Esophagus muscularis mucosa (tissue), 4 donors: ENCODE results near the gene CLEC18B. TPM values are rescaled to one million over a fixed set of nuclear protein-coding genes. Genes with fewer than 3 reads are reported as not detected.
"Not testable (repeated sequence)": the region's sequence is repeated elsewhere in the genome, so short reads cannot be mapped to it uniquely, and the experiment has no call there.

ENCODE experiments used
- DNase-seq: peaks from one replicate; pipeline ENCODE4 v3.0.0-alpha.2; 2017; ENCODE audit errors: extremely low spot score
- H3K27ac ChIP-seq, 4 donors: fragments of 200-600 bp; sonication (generic); replicated peaks in 1 of 4; 1 replicate in 3 of 4; 2 replicates in 1 of 4; pipeline ENCODE4 v1.5.1; 2016 to 2019; ENCODE audit warnings: mild to moderate bottlenecking in 1 of 4
- H3K27me3 ChIP-seq, 4 donors: fragments of 200-600 bp; sonication (generic); one replicate each; pipeline versions ENCODE4 v1.5.1 to v1.6.0; 2016 to 2019
- H3K36me3 ChIP-seq, 4 donors: fragments of 200-600 bp; sonication (generic); one replicate each; pipeline ENCODE4 v1.5.1; 2016 to 2019
- H3K4me1 ChIP-seq, 4 donors: fragments of 200-600 bp; sonication (generic); one replicate each; pipeline ENCODE4 v1.5.1; 2016 to 2019
- H3K4me3 ChIP-seq, 4 donors: fragments of 200-600 bp; sonication (generic); 1 replicate in 2 of 4; 2 replicates in 2 of 4; pipeline ENCODE4 v1.5.1; 2016 to 2019; ENCODE audit warnings: mild to moderate bottlenecking in 4 of 4, moderate library complexity in 1 of 4
- H3K9me3 ChIP-seq, 4 donors: fragments of 200-600 bp; sonication (generic); 1 replicate in 3 of 4; 2 replicates in 1 of 4; pipeline ENCODE4 v1.5.1; 2016 to 2019
- EP300 ChIP-seq: sonication (generic); formaldehyde crosslinking; IDR thresholded peaks from one replicate; pipeline ENCODE4 v1.6.1; 2017; ENCODE audit warnings: antibody characterized with exemption
- POLR2A ChIP-seq: fragments of 450-650 bp; IDR thresholded peaks from one replicate; pipeline ENCODE4 v1.6.1; 2017; ENCODE audit warnings: antibody characterized with exemption, moderate library complexity, mild to moderate bottlenecking, low read depth
- POLR2AphosphoS5 ChIP-seq, 2 donors: sonication (generic); formaldehyde crosslinking; IDR thresholded peaks; one replicate each; pipeline ENCODE4 v1.6.1; 2017; ENCODE audit warnings: antibody characterized with exemption in 2 of 2
- WGBS: methylation state at CpG from one replicate; pipeline ENCODE4 v1.1.5; 2018; 5-methylcytosine and 5-hydroxymethylcytosine counted together
- intact Hi-C: fragments of 100-400 bp; cut with DNase I; formaldehyde crosslinking; loops from one replicate; pipeline ENCODE4 v1.15.1; 2023
- total RNA-seq, 4 donors: library from RNA; depleted of rRNA; stranded (reverse); fragments of >200 nt; gene quantifications; one replicate each; pipeline versions ENCODE4 v1.1.0 to v1.2.1, GENCODE V29; 2016
- TF ChIP-seq, protein P1 (sequence below), 3 experiments: fragments of 200-600 bp in 2 of 3; fragments of 450-650 bp in 1 of 3; sonication (generic) in 2 of 3; IDR thresholded peaks; one replicate each; pipeline ENCODE4 v1.5.1; 2017 to 2019; ENCODE audit warnings: antibody characterized with exemption in 3 of 3, mild to moderate bottlenecking in 2 of 3, moderate library complexity in 1 of 3

CLEC18B gene
- total RNA-seq, 4 donors from 2014 or later: 1.2 TPM; not detected in 3

DNA sequence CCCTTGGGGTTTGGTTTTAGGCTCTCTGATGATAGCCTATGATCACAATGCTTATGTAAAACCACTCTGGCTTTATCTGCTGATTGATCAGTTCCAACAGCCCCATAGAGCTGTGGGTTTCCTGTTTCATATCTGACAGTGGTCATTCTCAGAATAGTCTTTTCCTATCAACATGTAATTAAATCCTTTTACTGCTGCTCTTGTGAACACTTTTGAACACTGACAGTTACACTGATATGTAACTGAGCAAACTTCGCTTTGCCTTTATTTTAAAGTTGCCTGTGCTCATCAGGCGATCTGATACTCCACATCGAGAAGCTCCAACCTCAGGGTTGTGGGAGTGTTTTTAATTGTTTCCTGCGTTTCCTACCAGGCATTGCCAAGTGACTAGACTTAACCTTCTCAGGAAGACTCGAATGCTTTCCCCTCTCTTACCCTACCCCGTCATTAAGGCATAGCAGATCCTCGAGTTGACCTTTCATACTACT, 17.3 kb upstream of the CLEC18B start:
- H3K27ac ChIP-seq: no peak overlapping the region
- H3K9me3 ChIP-seq: no peaks in the 10 kb centered on the region
- DNase-seq: no peak
- WGBS: 75% methylated on average over 7 of the region's 7 CpGs
- no peak overlapping the region for H3K4me3 ChIP-seq
- TF ChIP-seq POLR2AphosphoS5 (IDR thresholded peaks at IDR 0.05) (no peak), POLR2A (no peak), EP300 (no peak)
- TF ChIP-seq, protein P1, sequence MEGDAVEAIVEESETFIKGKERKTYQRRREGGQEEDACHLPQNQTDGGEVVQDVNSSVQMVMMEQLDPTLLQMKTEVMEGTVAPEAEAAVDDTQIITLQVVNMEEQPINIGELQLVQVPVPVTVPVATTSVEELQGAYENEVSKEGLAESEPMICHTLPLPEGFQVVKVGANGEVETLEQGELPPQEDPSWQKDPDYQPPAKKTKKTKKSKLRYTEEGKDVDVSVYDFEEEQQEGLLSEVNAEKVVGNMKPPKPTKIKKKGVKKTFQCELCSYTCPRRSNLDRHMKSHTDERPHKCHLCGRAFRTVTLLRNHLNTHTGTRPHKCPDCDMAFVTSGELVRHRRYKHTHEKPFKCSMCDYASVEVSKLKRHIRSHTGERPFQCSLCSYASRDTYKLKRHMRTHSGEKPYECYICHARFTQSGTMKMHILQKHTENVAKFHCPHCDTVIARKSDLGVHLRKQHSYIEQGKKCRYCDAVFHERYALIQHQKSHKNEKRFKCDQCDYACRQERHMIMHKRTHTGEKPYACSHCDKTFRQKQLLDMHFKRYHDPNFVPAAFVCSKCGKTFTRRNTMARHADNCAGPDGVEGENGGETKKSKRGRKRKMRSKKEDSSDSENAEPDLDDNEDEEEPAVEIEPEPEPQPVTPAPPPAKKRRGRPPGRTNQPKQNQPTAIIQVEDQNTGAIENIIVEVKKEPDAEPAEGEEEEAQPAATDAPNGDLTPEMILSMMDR (IDR thresholded peaks at IDR 0.05): no peak
- H3K36me3 ChIP-seq: peaks cover 0 to 11% (median 0%) of the 10 kb centered on the region in 4 donors
- intact Hi-C loops: no loop called here
- no peaks in the 10 kb centered on the region for H3K4me1 ChIP-seq
- no peaks in the 10 kb centered on the region for H3K27me3 ChIP-seq

GRCh38 chr16:74431516-74431915, 10.2 kb upstream of the CLEC18B start:
- intact Hi-C loops: loop anchor here (5.0 kb wide), 1 partner anchor 119 kb away; no protein-coding TSS in a partner anchor
- Histone ChIP-seq H3K4me1 (no peaks in the 10 kb centered on the region), H3K27ac (no peak overlapping the region), H3K4me3 (no peak overlapping the region), H3K36me3 (no peaks in the 10 kb centered on the region), H3K27me3 (no peaks in the 10 kb centered on the region), H3K9me3 (no peaks in the 10 kb centered on the region)
- TF ChIP-seq, protein P1 (IDR thresholded peaks at IDR 0.05): no peak
- TF ChIP-seq POLR2AphosphoS5 (IDR thresholded peaks at IDR 0.05): no peak
- no peak for TF ChIP-seq EP300
- no peak for DNase-seq
- 84% methylated on average over 4 of the region's 5 CpGs for WGBS

GRCh38 chr16:74430036-74430712, 8.9 kb upstream of the CLEC18B start:
- not testable (repeated sequence) for H3K27me3 ChIP-seq, H3K9me3 ChIP-seq, H3K4me1 ChIP-seq, DNase-seq, H3K36me3 ChIP-seq, H3K27ac ChIP-seq, H3K4me3 ChIP-seq
- WGBS: 29% methylated on average over 13 of the region's 13 CpGs
- TF ChIP-seq, protein P1 (IDR thresholded peaks at IDR 0.05): peak; percentile 62 to 81 (median 73)
- intact Hi-C loops: loop anchor here (5.0 kb wide), 1 partner anchor 118 kb away; no protein-coding TSS in a partner anchor

GRCh38 chr16:74428493-74428892, 7.2 kb upstream of the CLEC18B start:
- H3K27ac ChIP-seq, H3K36me3 ChIP-seq, H3K4me1 ChIP-seq, H3K9me3 ChIP-seq, H3K4me3 ChIP-seq, DNase-seq, H3K27me3 ChIP-seq, intact Hi-C loops: not testable (repeated sequence)
- WGBS: no CpG with 5 or more reads among the region's 8 CpGs

GRCh38 chr16:74425751-74426150, 4.5 kb upstream of the CLEC18B start:
- H3K27ac ChIP-seq, H3K9me3 ChIP-seq, H3K4me3 ChIP-seq, H3K36me3 ChIP-seq, intact Hi-C loops, H3K27me3 ChIP-seq, H3K4me1 ChIP-seq, DNase-seq: not testable (repeated sequence)
- 57% methylated on average over 6 of the region's 6 CpGs for WGBS

DNA sequence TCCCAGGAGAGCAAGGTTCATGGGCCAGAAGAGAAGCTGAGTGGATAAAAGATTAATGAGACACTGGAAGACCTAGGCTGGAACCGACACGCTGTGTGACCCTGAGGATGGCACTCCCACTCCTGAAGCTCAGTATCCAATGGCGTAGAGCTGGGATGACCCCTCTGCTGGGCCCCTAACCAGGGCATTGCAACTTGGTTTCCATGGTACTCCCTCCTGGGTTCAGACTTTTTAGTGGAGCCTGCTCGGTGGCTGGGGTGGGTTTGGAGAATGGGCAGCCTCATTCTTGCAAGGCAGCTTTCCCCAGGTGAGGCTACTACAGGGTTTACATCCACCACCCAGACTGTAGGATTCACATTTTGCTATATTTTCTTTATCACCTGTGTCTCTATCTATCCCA, 2.4 kb upstream of the CLEC18B start:
- H3K4me1 ChIP-seq, H3K9me3 ChIP-seq, H3K36me3 ChIP-seq, H3K27me3 ChIP-seq, intact Hi-C loops, DNase-seq, H3K27ac ChIP-seq, H3K4me3 ChIP-seq: not testable (repeated sequence)
- WGBS: 89% methylated on average over 4 of the region's 4 CpGs

GRCh38 chr16:74422086-74422485, 808 bp upstream of the CLEC18B start:
- H3K9me3 ChIP-seq, H3K27ac ChIP-seq, H3K4me3 ChIP-seq, DNase-seq, H3K4me1 ChIP-seq, H3K27me3 ChIP-seq, intact Hi-C loops, H3K36me3 ChIP-seq: not testable (repeated sequence)
- 91% methylated on average over 4 of the region's 17 CpGs for WGBS

- intact Hi-C loops, H3K36me3 ChIP-seq, H3K4me3 ChIP-seq, H3K4me1 ChIP-seq, H3K27me3 ChIP-seq, H3K9me3 ChIP-seq, H3K27ac ChIP-seq, DNase-seq: not testable (repeated sequence)
- no CpG with 5 or more reads among the region's 16 CpGs for WGBS
Observed at GRCh38 chr16:74421482-74421785, 156 bp upstream of the CLEC18B start.

- H3K4me1 ChIP-seq, H3K27me3 ChIP-seq, H3K36me3 ChIP-seq, H3K9me3 ChIP-seq, intact Hi-C loops, DNase-seq, H3K27ac ChIP-seq, H3K4me3 ChIP-seq: not testable (repeated sequence)
- WGBS: no CpG with 5 or more reads among the region's 14 CpGs
Observed at GRCh38 chr16:74419811-74420210, 1.5 kb downstream of the CLEC18B start.

DNA sequence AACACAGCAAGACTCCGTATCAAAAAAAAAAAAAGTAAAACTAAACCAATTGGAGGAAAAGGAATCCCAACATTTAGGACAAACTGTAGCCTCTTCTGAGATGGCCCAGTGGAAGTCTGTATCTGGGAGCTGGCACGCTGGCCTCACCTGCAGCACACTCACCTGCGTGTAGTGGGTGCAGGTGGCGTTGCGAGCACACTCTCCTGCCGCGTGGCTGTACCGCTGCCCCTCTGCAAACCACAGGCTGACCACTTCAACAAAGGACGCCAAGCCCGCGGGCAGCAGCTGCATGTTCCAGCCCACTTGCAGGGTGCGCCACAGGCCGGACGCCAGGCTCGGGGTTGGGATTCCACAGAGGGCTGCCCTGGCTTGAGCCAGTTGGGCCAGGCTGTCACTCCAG, 3.4 kb downstream of the CLEC18B start:
- H3K4me3 ChIP-seq, H3K27me3 ChIP-seq, intact Hi-C loops, H3K4me1 ChIP-seq, H3K9me3 ChIP-seq, H3K36me3 ChIP-seq, DNase-seq, H3K27ac ChIP-seq: not testable (repeated sequence)
- WGBS: 83% methylated on average over 2 of the region's 15 CpGs
